B cell (primary cell): ENCODE results near the gene RSPH1. TPM values are rescaled to one million over a fixed set of nuclear protein-coding genes. Genes with fewer than 3 reads are reported as not detected.

Experiments used
- ATAC-seq: fragments of 200-7000 bp; cut with Tn5 transposase; one replicate; pipeline ENCODE4 v1.10.0; 2021; ENCODE audit warnings: low read depth, mild to moderate bottlenecking, moderate number of reproducible peaks, moderate library complexity
- CTCF ChIA-PET: fragments of 350-600 bp; sonication (Branson Sonifier 250); formaldehyde crosslinking; loops from one replicate; lab custom pipeline; 2021; ENCODE audit warnings: antibody characterized with exemption, inconsistent platforms; lab: Charles Lee
- POLR2A ChIA-PET: fragments of 350-600 bp; sonication (Branson Sonifier 250); formaldehyde crosslinking; loops from one replicate; lab custom pipeline; 2021; ENCODE audit warnings: antibody characterized with exemption; lab: Charles Lee
- DNase-seq: peaks from one replicate; pipeline ENCODE4 v3.0.0; 2013
- H2AFZ ChIP-seq: 2 replicates; pipeline ENCODE4 v1.6.1; 2012; ENCODE audit warnings: mild to moderate bottlenecking, low read depth, low read length; ENCODE audit not compliant: insufficient read depth, poor library complexity, severe bottlenecking
- H3K27ac ChIP-seq, 2 donors: 1 replicate in 1 of 2; 2 replicates in 1 of 2; pipeline ENCODE4 v1.5.1; 2012 to 2013; ENCODE audit warnings: low read length in 2 of 2, mild to moderate bottlenecking in 2 of 2, moderate library complexity in 1 of 2
- H3K27me3 ChIP-seq, 4 experiments: fragments of 200-600 bp in 1 of 4; sonication (generic) in 1 of 4; replicated peaks in 1 of 4; 1 replicate in 2 of 4; 2 replicates in 2 of 4; pipeline versions ENCODE4 v1.6.1 to v1.7.0; 2013 to 2016; ENCODE audit warnings: low read length in 3 of 4, mild to moderate bottlenecking in 2 of 4, mixed read lengths in 1 of 4, moderate library complexity in 1 of 4; ENCODE audit not compliant: insufficient read depth in 4 of 4, control insufficient read depth in 3 of 4; ENCODE audit errors: control extremely low read depth in 1 of 4
- H3K36me3 ChIP-seq, 2 experiments: replicated peaks in 1 of 2; 1 replicate in 1 of 2; 2 replicates in 1 of 2; pipeline versions ENCODE4 v1.6.1 to v1.7.1; 2013; ENCODE audit warnings: low read length in 1 of 2; ENCODE audit not compliant: insufficient read depth in 2 of 2, control insufficient read depth in 1 of 2; ENCODE audit errors: control extremely low read depth in 1 of 2, extremely low read depth in 1 of 2
- H3K4me1 ChIP-seq, 2 donors: fragments of 200-600 bp in 1 of 2; sonication (generic) in 1 of 2; 1 replicate in 1 of 2; 2 replicates in 1 of 2; pipeline versions ENCODE4 v1.5.1 to v1.6.1; 2013 to 2017; ENCODE audit warnings: low read length in 2 of 2; ENCODE audit not compliant: control insufficient read depth in 2 of 2, insufficient read depth in 2 of 2
- H3K4me2 ChIP-seq: replicated peaks from 2 replicates; pipeline ENCODE3; 2012; ENCODE audit warnings: mild to moderate bottlenecking, low read depth, low read length; ENCODE audit not compliant: poor library complexity, severe bottlenecking
- H3K4me3 ChIP-seq, 5 experiments: fragments of 200-600 bp in 1 of 5; sonication (generic) in 1 of 5; 1 replicate in 3 of 5; 2 replicates in 2 of 5; pipeline versions ENCODE4 v1.5.1 to v1.7.0; 2011 to 2016; ENCODE audit warnings: low read length in 4 of 5, mild to moderate bottlenecking in 4 of 5, low read depth in 2 of 5, control low read depth in 1 of 5, moderate library complexity in 1 of 5; ENCODE audit not compliant: insufficient read depth in 1 of 5; ENCODE audit errors: control extremely low read depth in 1 of 5, extremely low read depth in 1 of 5
- H3K79me2 ChIP-seq: fragments of 200-600 bp; sonication (generic); one replicate; pipeline ENCODE4 v1.6.0; 2016; ENCODE audit warnings: low read length; ENCODE audit not compliant: control insufficient read depth, insufficient read depth
- H3K9ac ChIP-seq: fragments of 200-600 bp; sonication (generic); 2 replicates; pipeline ENCODE4 v1.6.1; 2017; ENCODE audit warnings: mild to moderate bottlenecking, low read length, moderate library complexity
- H3K9me3 ChIP-seq, 3 donors: one replicate each; pipeline versions ENCODE4 v1.6.1 to v1.7.1; 2013; ENCODE audit warnings: low read length in 2 of 3; ENCODE audit not compliant: control insufficient read depth in 2 of 3, insufficient read depth in 1 of 3; ENCODE audit errors: control extremely low read depth in 1 of 3
- H4K20me1 ChIP-seq: 2 replicates; pipeline ENCODE4 v1.6.0; 2012; ENCODE audit warnings: mild to moderate bottlenecking, low read length; ENCODE audit not compliant: insufficient read depth, control insufficient read depth, poor library complexity, severe bottlenecking
- H3K27ac Mint-ChIP-seq: one replicate; pipeline ENCODE4 v1.8.0; 2021; ENCODE audit warnings: mixed read lengths
- H3K27me3 Mint-ChIP-seq: one replicate; pipeline ENCODE4 v1.8.0; 2021; ENCODE audit warnings: mixed read lengths
- H3K4me1 Mint-ChIP-seq: one replicate; pipeline ENCODE4 v1.8.0; 2021; ENCODE audit warnings: mixed read lengths
- H3K4me3 Mint-ChIP-seq: one replicate; pipeline ENCODE4 v1.8.0; 2021; ENCODE audit warnings: mixed read lengths
- H3K9me3 Mint-ChIP-seq: one replicate; pipeline ENCODE4 v1.8.0; 2022; ENCODE audit warnings: mixed read lengths; ENCODE audit not compliant: insufficient read depth
- CTCF ChIP-seq: fragments of 200-600 bp; IDR thresholded peaks from one replicate; pipeline ENCODE4 v1.8.0; 2022; ENCODE audit warnings: antibody characterized with exemption, mild to moderate bottlenecking
- EZH2 ChIP-seq: IDR thresholded peaks from 2 replicates; pipeline ENCODE4 v1.6.1; 2012; ENCODE audit warnings: borderline replicate concordance, low read depth, mild to moderate bottlenecking, moderate library complexity, low read length; ENCODE audit not compliant: insufficient read depth, poor library complexity, severe bottlenecking
- WGBS: methylation state at CpG from one replicate; pipeline ENCODE4 v1.1.5; 2013; ENCODE audit warnings: missing lambda C conversion rate; ENCODE audit not compliant: insufficient coverage; 5-methylcytosine and 5-hydroxymethylcytosine counted together
- intact Hi-C: fragments of 100-400 bp; cut with micrococcal nuclease; formaldehyde crosslinking; loops from one replicate; pipeline ENCODE4 v1.10.0; 2022
- polyA plus RNA-seq: library from polyadenylated mRNA; depleted of rRNA; stranded (reverse); fragments of >200 nt; gene quantifications from 2 replicates; pipeline ENCODE4 v1.2.3, GENCODE V29; 2012
- total RNA-seq, 2 donors: library from RNA; stranded (reverse); fragments of 120-200 nt in 1 of 2; gene quantifications; 1 replicate in 1 of 2; 2 replicates in 1 of 2; pipeline versions ENCODE4 v1.2.3 to v1.2.4, GENCODE V29; 2013 to 2022

RSPH1 gene
- total and polyA plus RNA-seq, 2 donors (not counting 1 experiment from before 2014, with no cell fraction given), result 0.10 to 0.64 TPM

GRCh38 chr21:42429856-42430255 lies 66.2 kb downstream of the RSPH1 start:
- Histone ChIP-seq H2AFZ (no peak overlapping the region), H3K9ac (no peak overlapping the region), H3K4me3 (no peak overlapping the region), H3K4me2 (no peak overlapping the region), H3K36me3 (no peaks in the 10 kb centered on the region), H3K4me1 (peaks cover 12 to 21% of the 10 kb centered on the region in 2 donors), H3K27me3 (peaks cover 0 to 23% (median 6%) of the 10 kb centered on the region in 4 experiments), H3K27ac (no peak overlapping the region), H4K20me1 (no peaks in the 10 kb centered on the region), H3K79me2 (no peaks in the 10 kb centered on the region), H3K9me3 (peaks cover 0 to 11% (median 9%) of the 10 kb centered on the region in 3 donors)
- intact Hi-C loops, result no loop called here
- Mint-ChIP-seq H3K27me3 (peaks cover 39% of the 10 kb centered on the region), H3K4me1 (peaks cover 15% of the 10 kb centered on the region), H3K27ac (no peak overlapping the region), H3K4me3 (no peak overlapping the region), H3K9me3 (peaks cover 10% of the 10 kb centered on the region)
- POLR2A ChIA-PET, result no interaction called here
- 71% methylated on average over 9 of the region's 9 CpGs for WGBS
- CTCF ChIA-PET, result no interaction called here
- TF ChIP-seq EZH2 (no peak), CTCF (no peak)
- no peak for ATAC-seq
- DNase-seq, result no peak

- H3K27ac ChIP-seq, result no peak overlapping the region
- Mint-ChIP-seq H3K4me3 (no peak overlapping the region), H3K27ac (no peak overlapping the region), H3K9me3 (peaks cover 10% of the 10 kb centered on the region), H3K4me1 (peaks cover 23% of the 10 kb centered on the region), H3K27me3 (peaks cover 32% of the 10 kb centered on the region)
- POLR2A ChIA-PET, result no interaction called here
- WGBS, result 100% methylated on average over 1 of the region's 1 CpG
- ATAC-seq (no peak), DNase-seq (no peak)
- H3K9ac ChIP-seq, result no peak overlapping the region
- no peaks in the 10 kb centered on the region for H3K36me3 ChIP-seq
- H4K20me1 ChIP-seq, result no peaks in the 10 kb centered on the region
- H3K4me2 ChIP-seq, result no peak overlapping the region
- TF ChIP-seq CTCF (no peak), EZH2 (no peak)
- H3K27me3 ChIP-seq, result peaks cover 0 to 21% (median 6%) of the 10 kb centered on the region in 4 experiments
- CTCF ChIA-PET, result interaction anchor here (0.6 kb wide), 1 partner anchor 1480 kb away, joined by 4 read pairs; no protein-coding TSS in a partner anchor
- no peak overlapping the region for H2AFZ ChIP-seq
- intact Hi-C loops, result no loop called here
- no peaks in the 10 kb centered on the region for H3K79me2 ChIP-seq
- H3K9me3 ChIP-seq, result peaks cover 0 to 9% (median 8%) of the 10 kb centered on the region in 3 donors
- peaks cover 18 to 28% of the 10 kb centered on the region in 2 donors for H3K4me1 ChIP-seq
- H3K4me3 ChIP-seq, result no peak overlapping the region
Measured at GRCh38 chr21:42429021-42429420, 67.0 kb downstream of the RSPH1 start.
